HEK293T (cell line): Measurements from ENCODE around the gene OOEP.
"Not testable (repeated sequence)": the region's sequence is repeated elsewhere in the genome, so short reads cannot be mapped to it uniquely, and the experiment has no call there.

Experiments
- CTCF ChIA-PET: fragments of 350-600 bp; formaldehyde crosslinking; extraction: SDS; loops from one replicate; lab custom pipeline; 2021; ENCODE audit warnings: antibody characterized with exemption, inconsistent platforms; lab: Yijun Ruan, JAX
- POLR2A ChIA-PET: fragments of 350-600 bp; formaldehyde crosslinking; extraction: SDS; loops from one replicate; lab custom pipeline; 2020; ENCODE audit warnings: antibody characterized with exemption, inconsistent platforms; lab: Yijun Ruan, JAX
- DNase-seq: peaks from one replicate; pipeline ENCODE4 v3.0.0; 2012; ENCODE audit warnings: mixed read lengths; ENCODE audit errors: extremely low spot score
- ARNT ChIP-seq: fragments of 450-650 bp; IDR thresholded peaks from 2 replicates; pipeline ENCODE4 v1.6.1; 2017; ENCODE audit warnings: mild to moderate bottlenecking
- BHLHE40 ChIP-seq: fragments of 450-650 bp; IDR thresholded peaks from 2 replicates; pipeline ENCODE4 v1.6.1; 2016; ENCODE audit warnings: mild to moderate bottlenecking, moderate library complexity, borderline replicate concordance
- CTBP1 ChIP-seq: fragments of 450-650 bp; IDR thresholded peaks from 2 replicates; pipeline ENCODE4 v1.6.1; 2016; ENCODE audit warnings: borderline replicate concordance
- ELF4 ChIP-seq: fragments of 450-650 bp; IDR thresholded peaks from 2 replicates; pipeline ENCODE4 v1.6.1; 2017; ENCODE audit warnings: antibody characterized with exemption
- FOXA1 ChIP-seq: fragments of 450-650 bp; IDR thresholded peaks from 2 replicates; pipeline ENCODE4 v1.6.1; 2016; ENCODE audit warnings: mild to moderate bottlenecking
- FOXK2 ChIP-seq: fragments of 450-650 bp; IDR thresholded peaks from 2 replicates; pipeline ENCODE4 v1.6.1; 2016; ENCODE audit warnings: mild to moderate bottlenecking
- FOXM1 ChIP-seq: fragments of 450-650 bp; IDR thresholded peaks from 2 replicates; pipeline ENCODE4 v1.6.1; 2017; ENCODE audit warnings: mild to moderate bottlenecking, borderline replicate concordance
- HDGF ChIP-seq: fragments of 450-650 bp; IDR thresholded peaks from 2 replicates; pipeline ENCODE4 v1.6.1; 2017; ENCODE audit warnings: antibody characterized with exemption, borderline replicate concordance
- L3MBTL2 ChIP-seq: fragments of 450-650 bp; conservative IDR thresholded peaks from 2 replicates; pipeline ENCODE4 v1.6.1; 2016; ENCODE audit warnings: mild to moderate bottlenecking
- LEF1 ChIP-seq: fragments of 450-650 bp; IDR thresholded peaks from 2 replicates; pipeline ENCODE4 v1.6.1; 2017; ENCODE audit warnings: mild to moderate bottlenecking, borderline replicate concordance
- NFRKB ChIP-seq: fragments of 450-650 bp; IDR thresholded peaks from 2 replicates; pipeline ENCODE4 v1.6.1; 2016; ENCODE audit warnings: mild to moderate bottlenecking, moderate library complexity
- SP1 ChIP-seq: fragments of 450-650 bp; IDR thresholded peaks from 2 replicates; pipeline ENCODE4 v1.6.1; 2017
- SUZ12 ChIP-seq: fragments of 450-650 bp; IDR thresholded peaks from 2 replicates; pipeline ENCODE4 v1.6.1; 2016; ENCODE audit warnings: mild to moderate bottlenecking
- TARDBP ChIP-seq: fragments of 450-650 bp; IDR thresholded peaks from 2 replicates; pipeline ENCODE4 v1.6.1; 2016
- ZNF384 ChIP-seq: fragments of 450-650 bp; IDR thresholded peaks from 2 replicates; pipeline ENCODE4 v1.6.1; 2016
- TF ChIP-seq, protein P1 (sequence below): fragments of 450-650 bp; IDR thresholded peaks from 2 replicates; pipeline ENCODE4 v1.6.1; 2016

OOEP gene

GRCh38 chr6:73382462-73383113 is 12.9 kb upstream of the OOEP start:
- ChIA-PET CTCF (no interaction called here), POLR2A (no interaction called here)
- DNase-seq = no peak
- TF ChIP-seq SUZ12 (no peak), CTBP1 (no peak), ZNF384 (no peak), HDGF (no peak), ARNT (no peak), FOXK2 (no peak), SP1 (no peak), FOXM1 (no peak), FOXA1 (no peak)
- TF ChIP-seq, protein P1, sequence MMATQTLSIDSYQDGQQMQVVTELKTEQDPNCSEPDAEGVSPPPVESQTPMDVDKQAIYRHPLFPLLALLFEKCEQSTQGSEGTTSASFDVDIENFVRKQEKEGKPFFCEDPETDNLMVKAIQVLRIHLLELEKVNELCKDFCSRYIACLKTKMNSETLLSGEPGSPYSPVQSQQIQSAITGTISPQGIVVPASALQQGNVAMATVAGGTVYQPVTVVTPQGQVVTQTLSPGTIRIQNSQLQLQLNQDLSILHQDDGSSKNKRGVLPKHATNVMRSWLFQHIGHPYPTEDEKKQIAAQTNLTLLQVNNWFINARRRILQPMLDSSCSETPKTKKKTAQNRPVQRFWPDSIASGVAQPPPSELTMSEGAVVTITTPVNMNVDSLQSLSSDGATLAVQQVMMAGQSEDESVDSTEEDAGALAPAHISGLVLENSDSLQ = no peak

GRCh38 chr6:73381531-73381930 is 11.8 kb upstream of the OOEP start:
- CTCF ChIA-PET, POLR2A ChIA-PET, DNase-seq: not testable (repeated sequence)

GRCh38 chr6:73377225-73377624 is 7.5 kb upstream of the OOEP start:
- POLR2A ChIA-PET = no interaction called here
- no peak for DNase-seq
- TF ChIP-seq SUZ12 (no peak), BHLHE40 (no peak), SP1 (no peak), FOXK2 (no peak), HDGF (no peak), ARNT (no peak), L3MBTL2 (no peak), FOXA1 (no peak), FOXM1 (no peak), TARDBP (no peak), LEF1 (no peak), ELF4 (no peak), CTBP1 (no peak), NFRKB (no peak)
- TF ChIP-seq, protein P1 = no peak
- CTCF ChIA-PET = interaction anchor here (0.8 to 1.6 kb wide), 2 partner anchors 12 to 156 kb away, joined by 3 to 4 read pairs; no protein-coding TSS in a partner anchor

- CTCF ChIA-PET = no interaction called here
- POLR2A ChIA-PET = no interaction called here
- DNase-seq = no peak
- TF ChIP-seq ZNF384 (no peak), LEF1 (no peak), CTBP1 (no peak), FOXM1 (no peak), HDGF (no peak), L3MBTL2 (no peak), TARDBP (no peak), FOXK2 (no peak), NFRKB (no peak), SUZ12 (no peak), ARNT (no peak), FOXA1 (no peak), ELF4 (no peak)
These were observed 5.5 kb upstream of the OOEP start for GRCh38 chr6:73375216-73375615.

GRCh38 chr6:73372516-73372915 is 2.8 kb upstream of the OOEP start:
- TF ChIP-seq ARNT (no peak), FOXM1 (no peak), CTBP1 (no peak), L3MBTL2 (no peak), FOXK2 (no peak), ZNF384 (no peak), FOXA1 (no peak), TARDBP (no peak), NFRKB (no peak), BHLHE40 (no peak), HDGF (no peak), LEF1 (no peak), ELF4 (no peak), SUZ12 (no peak), SP1 (no peak)
- TF ChIP-seq, protein P1 = no peak
- ChIA-PET CTCF (no interaction called here), POLR2A (no interaction called here)
- no peak for DNase-seq

- TF ChIP-seq ELF4 (no peak), CTBP1 (no peak), SUZ12 (no peak), TARDBP (no peak), SP1 (no peak), ARNT (no peak)
- POLR2A ChIA-PET = no interaction called here
- CTCF ChIA-PET = no interaction called here
These were observed 2.3 kb upstream of the OOEP start for GRCh38 chr6:73371984-73372383.

DNA sequence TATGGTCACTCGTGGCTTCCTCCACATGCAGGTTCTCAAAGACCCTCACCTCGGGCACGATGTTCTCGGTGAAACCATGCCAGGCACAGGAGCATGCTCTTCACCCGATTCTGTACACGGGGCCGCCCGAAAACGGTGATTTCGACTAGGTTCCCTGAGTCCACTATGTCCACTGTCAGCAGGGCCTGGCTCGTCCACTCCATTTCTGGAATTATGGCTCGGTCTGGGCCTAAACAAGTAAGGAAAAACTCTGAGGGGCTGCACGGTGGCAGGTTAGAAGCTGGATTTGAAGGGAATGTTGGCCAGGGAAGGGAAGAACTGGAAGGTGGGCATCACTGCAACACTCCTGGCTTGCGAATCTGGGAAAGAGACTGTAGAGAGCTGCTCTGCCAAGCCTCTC is 540 bp downstream of the OOEP start:
- CTCF ChIA-PET = no interaction called here
- TF ChIP-seq, protein P1 = no peak
- TF ChIP-seq NFRKB = no peak
- TF ChIP-seq ARNT = no peak
- no peak for TF ChIP-seq L3MBTL2
- POLR2A ChIA-PET = no interaction called here
- DNase-seq = no peak

More at GRCh38 chr6:73371984-73372383, 2.3 kb upstream of the OOEP start:
- no peak for DNase-seq
